K562 (cell line): ENCODE results near the gene CEP57. TPM values are rescaled to one million over a fixed set of nuclear protein-coding genes. Genes with fewer than 3 reads are reported as not detected.
"Not testable (repeated sequence)": the region's sequence is repeated elsewhere in the genome, so short reads cannot be mapped to it uniquely, and the experiment has no call there.

Source experiments
- ATAC-seq: fragments of 200-7000 bp; cut with Tn5 transposase; 3 replicates; pipeline ENCODE4 v1.9.1; 2020; ENCODE audit warnings: moderate library complexity
- BruUV-seq: library from RNA; stranded (reverse); fragments of 400-500 nt; replicated peaks from 2 replicates; lab custom pipeline; 2021; lab: Mats Ljungman, UMichigan
- CTCF ChIA-PET: fragments of 300-600 bp; formaldehyde crosslinking; extraction: SDS; loops from one replicate; lab custom pipeline; 2021; ENCODE audit warnings: low intra/inter-chr PET ratio; lab: Yijun Ruan, JAX
- POLR2A ChIA-PET: fragments of 300-600, 350-650 bp; sonication (Branson Sonifier 250); formaldehyde crosslinking; extraction: SDS; loops from one replicate; lab custom pipeline; 2021; ENCODE audit warnings: antibody characterized with exemption, inconsistent platforms; lab: Yijun Ruan, JAX
- DNase-seq, 4 experiments: peaks; one replicate each; pipeline versions ENCODE4 v3.0.0 to v3.0.0-alpha.2; 2011 to 2018; ENCODE audit warnings: low spot score in 3 of 4, mixed read lengths in 3 of 4; ENCODE audit errors: extremely low read depth in 1 of 4
- FAIRE-seq: peaks from 2 replicates; lab custom pipeline; 2011; peaks lifted over from hg19 to GRCh38; lab: Jason Lieb, UNC
- H2AFZ ChIP-seq: 2 replicates; pipeline ENCODE4 v1.6.0; 2011; ENCODE audit warnings: low read depth, low read length, control low read depth, inconsistent platforms
- H3K27ac ChIP-seq: fragments of 200-600 bp; 3 replicates; pipeline ENCODE4 v1.8.0; 2011; ENCODE audit warnings: low read depth, mild to moderate bottlenecking, control low read depth, inconsistent platforms, low read length, moderate library complexity, mixed read lengths; ENCODE audit errors: extremely low read depth
- H3K27me3 ChIP-seq, 2 experiments: fragments of 300-600 bp in 1 of 2; 2 replicates in 1 of 2; 3 replicates in 1 of 2; pipeline versions ENCODE4 v1.6.0 to v1.8.0; 2011; ENCODE audit warnings: inconsistent platforms in 2 of 2, low read length in 2 of 2, mild to moderate bottlenecking in 1 of 2, mixed read lengths in 1 of 2, moderate library complexity in 1 of 2; ENCODE audit not compliant: control insufficient read depth in 2 of 2, insufficient read depth in 2 of 2
- H3K36me3 ChIP-seq: fragments of 300-600 bp; 3 replicates; pipeline ENCODE4 v1.8.0; 2011; ENCODE audit warnings: mild to moderate bottlenecking, low read length, inconsistent platforms; ENCODE audit not compliant: control insufficient read depth, insufficient read depth
- H3K4me1 ChIP-seq, 2 experiments: fragments of 200-600 bp in 1 of 2; replicated peaks in 1 of 2; 2 replicates in 1 of 2; 3 replicates in 1 of 2; pipeline versions ENCODE4 v1.5.1 to v1.8.0; 2011; ENCODE audit warnings: inconsistent platforms in 2 of 2, low read length in 2 of 2, mild to moderate bottlenecking in 1 of 2, mixed read lengths in 1 of 2, moderate library complexity in 1 of 2; ENCODE audit not compliant: control insufficient read depth in 2 of 2, insufficient read depth in 2 of 2
- H3K4me2 ChIP-seq: 2 replicates; pipeline ENCODE4 v1.6.1; 2011; ENCODE audit warnings: low read length, control low read depth, inconsistent platforms, mixed read lengths; ENCODE audit not compliant: insufficient read depth
- H3K4me3 ChIP-seq: fragments of 200-600 bp; sonication (generic), shearing (Covaris generic); 2 replicates; pipeline ENCODE4 v1.5.1; 2016; ENCODE audit warnings: control low read depth, inconsistent platforms
- H3K79me2 ChIP-seq: fragments of 200-600 bp; 3 replicates; pipeline ENCODE4 v1.8.0; 2011; ENCODE audit warnings: low read length, inconsistent platforms; ENCODE audit not compliant: control insufficient read depth, insufficient read depth
- H3K9ac ChIP-seq, 2 experiments: 2 replicates each; pipeline versions ENCODE4 v1.6.0 to v1.6.1; 2011; ENCODE audit warnings: low read depth in 2 of 2, low read length in 2 of 2, control low read depth in 1 of 2, inconsistent platforms in 1 of 2, mild to moderate bottlenecking in 1 of 2, mixed read lengths in 1 of 2; ENCODE audit not compliant: insufficient read depth in 1 of 2
- H3K9me1 ChIP-seq: one replicate; pipeline ENCODE4 v1.6.0; 2011; ENCODE audit warnings: inconsistent platforms, mild to moderate bottlenecking, low read length, moderate library complexity; ENCODE audit not compliant: control insufficient read depth, insufficient read depth
- H3K9me3 ChIP-seq: replicated peaks from 2 replicates; pipeline ENCODE4 v1.5.1; 2011; ENCODE audit warnings: low read depth, low read length, inconsistent platforms; ENCODE audit not compliant: control insufficient read depth, insufficient read depth
- H4K20me1 ChIP-seq: replicated peaks from 2 replicates; pipeline ENCODE4 v1.6.1; 2011; ENCODE audit warnings: low read length, inconsistent platforms, mixed read lengths; ENCODE audit not compliant: control insufficient read depth, insufficient read depth
- BRD4 ChIP-seq: fragments of 200-600 bp; sonication (generic); IDR thresholded peaks from 2 replicates; pipeline ENCODE4 v1.6.1; 2017; ENCODE audit warnings: inconsistent platforms
- MBD2 ChIP-seq: sonication (generic); IDR thresholded peaks from 2 replicates; pipeline ENCODE4 v1.6.1; 2016; ENCODE audit warnings: low read depth, borderline replicate concordance
- MTA2 ChIP-seq: fragments of 450-650 bp; IDR thresholded peaks from 2 replicates; pipeline ENCODE4 v1.6.1; 2016; ENCODE audit warnings: low read depth
- RBM34 ChIP-seq: fragments of 200-400 bp; formaldehyde crosslinking; IDR thresholded peaks from 2 replicates; pipeline ENCODE4 v1.6.1; 2018; ENCODE audit warnings: low read length, borderline replicate concordance; ENCODE audit not compliant: insufficient read depth
- ZNF785 ChIP-seq: fragments of 250-450 bp; sonication (Bioruptor Pico); IDR thresholded peaks from 2 replicates; pipeline ENCODE4 v1.4.0; 2020; ENCODE audit warnings: mild to moderate bottlenecking
- WGBS: fragments of 100-300 bp; shearing (Covaris generic); methylation state at CpG from one replicate; pipeline ENCODE4 v1.1.6; 2016; ENCODE audit warnings: low coverage, mixed read lengths; ENCODE audit not compliant: insufficient coverage; ENCODE audit errors: missing lambda C conversion rate; 5-methylcytosine and 5-hydroxymethylcytosine counted together
- in situ Hi-C: fragments of 300-500 bp; cut with MboI; formaldehyde crosslinking; loops from 4 replicates; pipeline ENCODE4 v1.15.0; 2018; ENCODE audit warnings: inconsistent platforms, mixed read lengths
- intact Hi-C: fragments of 100-400 bp; cut with micrococcal nuclease; formaldehyde crosslinking; loops from 2 replicates; pipeline ENCODE4 v1.14.2; 2022
- polyA plus RNA-seq, 8 experiments: library from polyadenylated mRNA; depleted of rRNA in 4 of 8; stranded (reverse) in 5 of 8; unstranded in 3 of 8; fragments of >200 nt; fragmentation: Nextera tagmentation in 2 of 8; fragmentation: Illumina TruSeq in 1 of 8; extraction: Ambion mirVana in 2 of 8; extraction: Trizol in 1 of 8; gene quantifications; 2 replicates each; pipeline versions ENCODE4 v1.2.1 to v1.2.3, GENCODE V29; 2011 to 2014; ENCODE audit warnings: inconsistent platforms in 1 of 8, missing spikeins in 1 of 8
- total RNA-seq, 7 experiments: library from RNA; depleted of rRNA in 6 of 7; stranded (reverse); fragments of >200 nt in 6 of 7; fragmentation: Illumina TruSeq in 2 of 7; extraction: Trizol in 2 of 7; gene quantifications; 2 replicates each; pipeline versions ENCODE4 v1.2.1 to v1.2.3, GENCODE V29; 2011 to 2021; ENCODE audit warnings: low replicate concordance in 1 of 7
- TF ChIP-seq, protein P1 (sequence below): IDR thresholded peaks from 3 replicates; pipeline ENCODE4 v1.6.1; 2011; ENCODE audit warnings: borderline replicate concordance, mild to moderate bottlenecking; ENCODE audit not compliant: insufficient read length, insufficient read depth

The CEP57 gene
- total and polyA plus RNA-seq, 9 of the 15 experiments (the other 6 are each of a cell fraction or from before 2014, with no cell fraction given), result 25.1 to 88.1 (median 65.2) TPM

DNA sequence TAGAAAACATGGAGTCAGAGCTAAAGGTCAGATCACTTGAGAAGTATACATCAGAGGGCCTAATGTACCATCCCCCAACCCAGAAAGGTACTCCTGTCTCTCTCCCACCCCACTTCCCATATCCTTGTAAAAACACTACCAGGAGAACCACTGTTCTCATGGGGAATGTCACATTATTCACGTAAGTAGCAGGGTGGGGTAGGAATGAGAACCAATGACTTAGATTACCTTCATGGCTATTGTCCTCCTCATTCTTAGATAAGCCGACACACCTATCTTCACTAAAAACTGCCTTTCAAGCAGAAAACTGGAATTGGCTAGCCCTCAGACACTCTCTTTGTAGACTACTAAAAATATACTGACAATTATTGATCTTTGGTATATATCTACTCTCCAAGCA, 63.6 kb downstream of the CEP57 start (continued):
- TF ChIP-seq MTA2 (no peak), RBM34 (no peak), MBD2 (no peak), ZNF785 (no peak), BRD4 (no peak)
- TF ChIP-seq, protein P1, sequence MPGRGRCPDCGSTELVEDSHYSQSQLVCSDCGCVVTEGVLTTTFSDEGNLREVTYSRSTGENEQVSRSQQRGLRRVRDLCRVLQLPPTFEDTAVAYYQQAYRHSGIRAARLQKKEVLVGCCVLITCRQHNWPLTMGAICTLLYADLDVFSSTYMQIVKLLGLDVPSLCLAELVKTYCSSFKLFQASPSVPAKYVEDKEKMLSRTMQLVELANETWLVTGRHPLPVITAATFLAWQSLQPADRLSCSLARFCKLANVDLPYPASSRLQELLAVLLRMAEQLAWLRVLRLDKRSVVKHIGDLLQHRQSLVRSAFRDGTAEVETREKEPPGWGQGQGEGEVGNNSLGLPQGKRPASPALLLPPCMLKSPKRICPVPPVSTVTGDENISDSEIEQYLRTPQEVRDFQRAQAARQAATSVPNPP, result no peak

DNA sequence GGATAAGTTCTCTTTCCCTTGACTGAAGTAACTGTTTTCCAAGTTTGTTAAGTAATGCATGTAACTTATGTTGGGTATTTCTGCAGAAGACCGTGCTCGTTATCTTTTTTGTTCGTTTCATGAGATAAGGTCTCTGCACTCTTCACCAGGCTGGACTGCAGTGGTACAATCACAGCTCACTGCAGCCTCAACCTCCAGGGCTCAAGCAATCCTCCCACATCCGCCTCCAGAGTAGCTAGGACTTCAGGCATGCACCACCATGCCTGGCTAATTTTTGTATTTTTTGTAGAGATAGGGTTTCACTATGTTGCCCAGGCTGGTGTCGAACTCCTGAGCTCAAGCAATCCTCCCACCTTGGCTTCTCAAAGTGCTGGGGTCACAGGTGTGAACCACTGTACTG, 64.1 kb downstream of the CEP57 start:
- in situ Hi-C loops, DNase-seq, CTCF ChIA-PET, H3K4me1 ChIP-seq, POLR2A ChIA-PET, H3K9me1 ChIP-seq, BruUV-seq, H3K4me3 ChIP-seq, H2AFZ ChIP-seq, H3K4me2 ChIP-seq, H3K79me2 ChIP-seq, ATAC-seq, H3K27ac ChIP-seq, H3K27me3 ChIP-seq, H3K9ac ChIP-seq, H3K9me3 ChIP-seq, FAIRE-seq, intact Hi-C loops, H4K20me1 ChIP-seq: not testable (repeated sequence)
- WGBS, result 43% methylated on average over 5 of the region's 5 CpGs
- H3K36me3 ChIP-seq, result peaks cover 31% of the 10 kb centered on the region; the same call in 2 of the 3 replicates

DNA sequence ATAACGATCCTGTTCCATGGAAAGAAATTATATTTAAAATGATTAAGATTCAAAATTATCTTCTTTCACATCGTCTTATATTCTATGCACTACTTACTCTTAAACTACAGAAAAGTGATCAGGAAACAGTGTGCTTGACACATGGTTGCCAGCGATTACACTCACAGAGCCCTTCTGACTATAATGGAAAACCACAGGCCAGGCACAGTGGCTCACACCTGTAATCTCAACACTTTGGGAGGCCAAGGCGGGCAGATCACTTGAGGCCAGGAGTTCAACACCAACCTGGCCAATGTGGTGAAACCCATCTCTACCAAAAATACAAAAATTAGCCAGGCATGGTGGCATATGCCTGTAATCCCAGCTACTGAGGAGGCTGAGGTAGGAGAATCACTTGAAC, 69.7 kb downstream of the CEP57 start:
- H3K79me2 ChIP-seq, H2AFZ ChIP-seq, ATAC-seq, H3K4me1 ChIP-seq, H3K9me1 ChIP-seq, DNase-seq, H3K4me2 ChIP-seq, H3K9me3 ChIP-seq, H4K20me1 ChIP-seq, in situ Hi-C loops, H3K27me3 ChIP-seq, FAIRE-seq, H3K27ac ChIP-seq, BruUV-seq, CTCF ChIA-PET, H3K4me3 ChIP-seq, H3K9ac ChIP-seq, POLR2A ChIA-PET, intact Hi-C loops: not testable (repeated sequence)
- H3K36me3 ChIP-seq, result peaks cover 32% of the 10 kb centered on the region; the same call in 2 of the 3 replicates
- 80% methylated on average over 4 of the region's 4 CpGs for WGBS
